Activated T-cell treated with anti-CD3 and anti-CD28 coated beads, Interleukin-2, amount 50 U/mL, for 72 hours (primary cell): ENCODE results near the gene APCDD1. TPM values are rescaled to one million over a fixed set of nuclear protein-coding genes. Genes with fewer than 3 reads are reported as not detected.
"Not testable (repeated sequence)": the region's sequence is repeated elsewhere in the genome, so short reads cannot be mapped to it uniquely, and the experiment has no call there.

ENCODE experiments used
- ATAC-seq, 2 donors: fragments of 150-1000 bp; cut with Tn5 transposase; replicated peaks in 1 of 2; 2 replicates each; pipeline ENCODE4 v1.10.0; 2021; ENCODE audit warnings: moderate library complexity in 2 of 2, mild to moderate bottlenecking in 1 of 2
- DNase-seq, 2 donors: peaks; one replicate each; pipeline ENCODE4 v3.0.0; 2021 to 2022; ENCODE audit warnings: mixed read lengths in 1 of 2
- H3K27ac Mint-ChIP-seq: one replicate; pipeline ENCODE4 v1.8.0; 2022; ENCODE audit warnings: mild to moderate bottlenecking, moderate library complexity, mixed read lengths
- H3K27me3 Mint-ChIP-seq: one replicate; pipeline ENCODE4 v1.8.0; 2022; ENCODE audit warnings: low read depth, mixed read lengths
- H3K36me3 Mint-ChIP-seq, 2 donors: one replicate each; pipeline ENCODE4 v1.8.0; 2022; ENCODE audit warnings: mixed read lengths in 2 of 2, mild to moderate bottlenecking in 1 of 2; ENCODE audit not compliant: insufficient read depth in 2 of 2
- H3K4me1 Mint-ChIP-seq: one replicate; pipeline ENCODE4 v1.8.0; 2022; ENCODE audit warnings: low read depth, mixed read lengths
- H3K4me3 Mint-ChIP-seq, 2 donors: one replicate each; pipeline ENCODE4 v1.8.0; 2022; ENCODE audit warnings: mild to moderate bottlenecking in 2 of 2, mixed read lengths in 2 of 2, moderate library complexity in 2 of 2
- H3K9me3 Mint-ChIP-seq, 2 donors: one replicate each; pipeline ENCODE4 v1.8.0; 2022; ENCODE audit warnings: mixed read lengths in 2 of 2
- total RNA-seq, 2 donors: library from RNA; stranded (reverse); gene quantifications; one replicate each; pipeline ENCODE4 v1.2.3, GENCODE V29; 2022

APCDD1 gene
- total RNA-seq, 2 donors from 2014 or later = not detected

DNA sequence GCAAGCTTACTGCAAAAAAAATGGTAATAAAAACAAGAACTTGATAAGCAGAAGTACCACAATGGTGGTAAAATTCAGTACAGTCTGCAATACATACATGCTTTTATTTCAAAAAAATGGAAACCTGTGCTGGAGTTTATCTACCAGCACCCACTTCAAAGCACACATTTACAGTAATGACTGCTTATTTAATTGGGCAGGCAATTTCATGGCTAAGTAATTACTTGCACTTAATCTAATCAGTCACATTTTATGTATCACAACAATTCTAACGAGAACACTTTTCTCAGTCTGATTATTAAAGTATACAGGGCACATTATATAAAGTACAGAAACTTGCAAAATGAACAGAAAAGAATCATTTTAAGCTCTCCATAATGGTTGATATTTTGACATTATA, 5.2 kb downstream of the APCDD1 start:
- no peaks in the 10 kb centered on the region for H3K9me3 Mint-ChIP-seq
- H3K4me3 Mint-ChIP-seq = no peak overlapping the region
- H3K4me1 Mint-ChIP-seq = peaks cover 6% of the 10 kb centered on the region
- no peak for DNase-seq
- ATAC-seq = no peak
- H3K27ac Mint-ChIP-seq = no peak overlapping the region
- H3K27me3 Mint-ChIP-seq = peaks cover 30% of the 10 kb centered on the region
- no peaks in the 10 kb centered on the region for H3K36me3 Mint-ChIP-seq

DNA sequence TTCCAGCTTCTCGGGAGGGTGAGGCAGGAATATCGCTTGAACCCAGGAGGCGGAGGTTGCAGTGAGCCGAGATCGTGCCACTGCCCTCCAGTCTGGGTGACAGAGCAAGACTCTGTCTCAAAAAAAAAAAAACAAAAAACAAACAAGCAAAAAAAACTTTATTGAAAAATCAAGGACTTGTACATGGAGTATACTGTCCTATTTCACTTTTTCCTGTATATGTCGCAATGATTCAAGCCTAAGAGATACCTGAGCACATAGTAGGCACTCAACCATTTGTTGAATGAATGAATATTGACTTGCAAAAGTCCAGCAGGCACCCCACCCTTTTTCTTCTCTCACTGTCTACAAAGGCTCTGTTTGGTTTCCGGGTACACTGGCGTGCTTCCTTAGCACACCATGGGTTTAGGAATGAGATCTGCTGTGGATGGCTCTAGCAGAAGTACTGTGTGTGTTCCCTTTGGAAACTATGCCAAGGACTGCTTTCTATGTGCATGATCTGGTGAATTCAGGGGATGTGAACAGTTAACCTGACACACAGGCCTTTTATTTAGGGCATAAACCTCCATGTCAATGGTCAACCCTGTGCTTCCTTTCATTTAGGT, 6.1 kb downstream of the APCDD1 start:
- H3K9me3 Mint-ChIP-seq = no peaks in the 10 kb centered on the region
- DNase-seq (no peak), ATAC-seq (no peak)
- H3K4me3 Mint-ChIP-seq = no peak overlapping the region
- H3K36me3 Mint-ChIP-seq = no peaks in the 10 kb centered on the region
- H3K27ac Mint-ChIP-seq = no peak overlapping the region
- H3K4me1 Mint-ChIP-seq = peaks cover 2% of the 10 kb centered on the region
- peaks cover 25% of the 10 kb centered on the region for H3K27me3 Mint-ChIP-seq

DNA sequence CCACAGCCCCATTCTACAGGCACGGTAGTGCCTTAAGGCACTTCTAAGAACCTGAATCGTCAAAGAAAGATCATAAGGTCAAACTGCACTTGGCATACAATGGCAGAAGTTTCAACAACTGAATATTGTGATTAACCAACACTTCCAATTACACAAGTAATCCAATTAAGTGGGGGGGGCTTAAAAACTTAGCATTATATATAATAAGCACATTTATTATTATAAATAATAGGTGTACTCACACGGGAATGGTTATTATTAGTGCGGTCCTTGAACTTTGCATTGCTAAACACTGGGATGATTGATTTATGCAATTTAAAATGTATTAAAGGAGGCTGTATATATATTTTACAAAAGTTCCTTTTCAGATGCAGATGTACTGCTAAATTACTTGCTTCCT, 7.6 kb downstream of the APCDD1 start:
- ATAC-seq = no peak
- Mint-ChIP-seq H3K4me3 (no peak overlapping the region), H3K36me3 (no peaks in the 10 kb centered on the region), H3K4me1 (no peaks in the 10 kb centered on the region), H3K27me3 (peaks cover 11% of the 10 kb centered on the region), H3K9me3 (no peaks in the 10 kb centered on the region), H3K27ac (no peak overlapping the region)
- no peak for DNase-seq

DNA sequence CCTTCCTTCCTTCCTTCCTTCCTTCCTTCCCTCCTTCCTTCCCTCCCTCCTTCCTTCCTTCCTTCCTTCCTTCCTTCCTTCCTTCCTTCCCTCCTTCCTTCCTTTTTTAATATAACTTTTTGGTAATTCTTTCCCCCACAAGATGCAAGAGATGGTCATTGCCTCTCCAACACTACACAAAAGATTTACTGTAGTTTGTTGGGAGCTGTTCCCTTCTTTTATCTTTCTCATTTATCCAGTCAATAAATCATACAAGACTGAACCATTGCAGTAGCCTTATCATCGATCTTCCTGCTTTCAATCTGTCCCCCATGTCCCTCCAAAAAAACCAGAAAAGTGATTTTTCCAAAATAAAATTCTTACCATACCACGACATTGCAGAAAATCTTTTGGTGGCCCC, 8.2 kb downstream of the APCDD1 start:
- no peak overlapping the region for H3K27ac Mint-ChIP-seq
- H3K36me3 Mint-ChIP-seq = no peaks in the 10 kb centered on the region
- no peaks in the 10 kb centered on the region for H3K4me1 Mint-ChIP-seq
- H3K27me3 Mint-ChIP-seq = peaks cover 5% of the 10 kb centered on the region
- H3K4me3 Mint-ChIP-seq = no peak overlapping the region
- no peaks in the 10 kb centered on the region for H3K9me3 Mint-ChIP-seq
- ATAC-seq (no peak), DNase-seq (no peak)

DNA sequence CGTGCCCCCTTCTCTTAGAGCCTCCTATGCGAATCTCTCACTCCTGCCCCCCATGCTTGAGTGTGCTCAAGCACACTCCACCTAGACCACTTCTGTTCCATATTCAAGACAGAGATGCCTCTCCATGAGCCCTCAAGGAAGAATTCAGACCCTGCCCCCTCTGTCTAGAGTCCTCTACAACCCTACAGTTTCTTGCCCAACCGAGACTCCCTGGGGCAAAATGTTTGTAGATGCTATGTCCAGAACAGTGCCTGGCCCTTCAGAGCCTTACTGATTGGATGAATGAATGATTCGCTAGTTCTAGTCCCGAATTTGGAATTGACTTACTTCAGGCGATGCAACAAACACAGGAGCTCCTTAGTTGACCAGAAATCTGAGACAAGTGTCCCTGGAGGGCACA, 8.7 kb downstream of the APCDD1 start:
- Mint-ChIP-seq H3K27ac (no peak overlapping the region), H3K9me3 (no peaks in the 10 kb centered on the region), H3K36me3 (no peaks in the 10 kb centered on the region), H3K4me1 (no peaks in the 10 kb centered on the region), H3K4me3 (no peak overlapping the region), H3K27me3 (peaks cover 5% of the 10 kb centered on the region)
- no peak for DNase-seq
- ATAC-seq = no peak

DNA sequence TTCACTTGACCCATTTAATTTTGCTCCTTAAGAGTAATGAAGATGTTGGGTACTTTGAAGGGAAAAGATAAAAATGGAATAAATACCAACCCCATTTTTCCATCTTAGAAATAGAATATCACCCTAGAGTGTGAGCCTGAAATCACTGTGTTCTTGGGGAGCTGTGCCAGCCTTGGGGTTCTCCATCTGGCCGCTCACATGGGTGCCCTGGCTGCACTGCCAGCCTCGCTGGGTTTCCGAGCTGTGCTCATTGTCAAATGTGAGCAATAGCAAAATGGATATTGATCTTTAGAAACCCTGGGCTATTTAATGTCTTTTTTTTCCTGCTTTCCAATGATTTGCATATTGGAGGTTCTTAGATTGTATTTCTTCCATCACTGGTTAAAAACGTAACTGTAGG, 9.3 kb downstream of the APCDD1 start:
- ATAC-seq = no peak

GRCh38 chr18:10464161-10464648, 9.8 kb downstream of the APCDD1 start:
- not testable (repeated sequence) for DNase-seq, H3K4me1 Mint-ChIP-seq, H3K9me3 Mint-ChIP-seq, H3K4me3 Mint-ChIP-seq, ATAC-seq, H3K36me3 Mint-ChIP-seq, H3K27ac Mint-ChIP-seq, H3K27me3 Mint-ChIP-seq

More for the DNA sequence above, 9.3 kb downstream of the APCDD1 start:
- peaks cover 10% of the 10 kb centered on the region for H3K27me3 Mint-ChIP-seq
- H3K27ac Mint-ChIP-seq = no peak overlapping the region
- H3K4me3 Mint-ChIP-seq = no peak overlapping the region
- no peaks in the 10 kb centered on the region for H3K4me1 Mint-ChIP-seq
- no peaks in the 10 kb centered on the region for H3K36me3 Mint-ChIP-seq
- no peak for DNase-seq
- no peaks in the 10 kb centered on the region for H3K9me3 Mint-ChIP-seq

DNA sequence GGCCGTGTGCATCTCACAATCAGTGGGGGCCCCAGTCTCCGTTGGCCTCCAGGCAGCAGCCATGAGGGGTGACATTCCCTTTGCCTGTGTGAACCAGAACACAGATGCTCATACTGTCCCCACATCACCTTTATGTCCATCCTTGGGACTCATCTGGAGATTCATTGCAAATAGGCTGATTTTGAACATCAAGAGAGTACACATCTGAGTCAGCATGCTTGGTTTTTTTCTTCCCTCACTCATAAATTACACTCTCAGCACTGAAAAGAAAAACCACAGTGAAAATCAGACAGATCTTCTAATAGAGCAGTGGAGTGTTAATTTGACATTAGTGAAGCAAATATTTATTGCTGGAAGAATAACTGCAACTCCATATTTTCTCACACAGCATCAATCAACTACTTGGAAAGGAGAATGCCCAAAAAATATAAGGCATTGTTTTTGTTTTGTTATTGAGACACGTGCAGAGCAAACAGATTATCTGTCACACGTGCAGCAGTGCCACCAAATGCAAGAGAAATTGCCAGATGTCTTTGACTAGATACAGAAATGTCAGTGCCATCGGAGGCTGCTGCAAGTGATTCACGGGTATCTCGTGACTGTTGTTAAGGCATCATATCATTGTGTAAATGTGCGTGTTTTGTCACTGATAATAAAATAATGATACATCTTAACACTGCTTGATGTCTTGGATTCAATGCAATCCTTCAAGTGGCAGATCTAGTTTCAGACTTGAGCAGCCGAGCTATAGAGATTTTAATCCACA, 10.9 kb downstream of the APCDD1 start:
- Mint-ChIP-seq H3K36me3 (no peaks in the 10 kb centered on the region), H3K27ac (no peak overlapping the region), H3K9me3 (no peaks in the 10 kb centered on the region), H3K27me3 (peaks cover 10% of the 10 kb centered on the region), H3K4me1 (no peaks in the 10 kb centered on the region), H3K4me3 (no peak overlapping the region)
- no peak for DNase-seq
- no peak for ATAC-seq

DNA sequence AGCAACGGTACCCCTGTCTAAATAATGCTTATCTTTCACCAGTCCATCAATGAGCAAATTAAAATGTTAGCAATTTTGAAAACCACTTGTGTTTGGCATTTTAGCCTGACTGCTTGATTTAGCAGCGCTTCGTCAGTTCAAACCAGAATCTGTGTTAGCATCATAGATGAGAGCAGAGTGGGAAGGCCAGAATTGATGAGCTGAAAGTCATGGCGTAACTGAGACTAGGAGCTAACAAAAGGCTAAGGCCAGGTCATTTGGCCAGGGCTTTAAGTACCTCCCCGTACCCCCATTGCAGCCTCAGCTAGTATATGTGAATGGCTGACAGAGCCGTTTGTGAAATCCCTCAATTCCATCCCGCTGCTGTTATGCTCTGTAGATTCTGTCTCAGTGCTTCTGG, 16.0 kb downstream of the APCDD1 start:
- Mint-ChIP-seq H3K9me3 (no peaks in the 10 kb centered on the region), H3K27ac (no peak overlapping the region), H3K4me1 (no peaks in the 10 kb centered on the region), H3K4me3 (no peak overlapping the region), H3K27me3 (peaks cover 15% of the 10 kb centered on the region), H3K36me3 (no peaks in the 10 kb centered on the region)
- DNase-seq (no peak), ATAC-seq (no peak)

DNA sequence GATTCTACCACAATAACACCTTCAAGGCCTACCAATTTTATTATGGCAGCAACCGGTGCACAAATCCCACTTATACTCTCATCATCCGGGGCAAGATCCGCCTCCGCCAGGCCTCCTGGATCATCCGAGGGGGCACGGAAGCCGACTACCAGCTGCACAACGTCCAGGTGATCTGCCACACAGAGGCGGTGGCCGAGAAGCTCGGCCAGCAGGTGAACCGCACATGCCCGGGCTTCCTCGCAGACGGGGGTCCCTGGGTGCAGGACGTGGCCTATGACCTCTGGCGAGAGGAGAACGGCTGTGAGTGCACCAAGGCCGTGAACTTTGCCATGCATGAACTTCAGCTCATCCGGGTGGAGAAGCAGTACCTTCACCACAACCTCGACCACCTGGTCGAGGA, 17.1 kb downstream of the APCDD1 start:
- no peak overlapping the region for H3K4me3 Mint-ChIP-seq
- peaks cover 26% of the 10 kb centered on the region for H3K27me3 Mint-ChIP-seq
- no peaks in the 10 kb centered on the region for H3K36me3 Mint-ChIP-seq
- H3K9me3 Mint-ChIP-seq = no peaks in the 10 kb centered on the region
- ATAC-seq = no peak
- no peak overlapping the region for H3K27ac Mint-ChIP-seq
- DNase-seq = no peak
- no peaks in the 10 kb centered on the region for H3K4me1 Mint-ChIP-seq

GRCh38 chr18:10473132-10473531, 18.7 kb downstream of the APCDD1 start:
- no peaks in the 10 kb centered on the region for H3K36me3 Mint-ChIP-seq
- H3K27me3 Mint-ChIP-seq = peaks cover 28% of the 10 kb centered on the region
- H3K27ac Mint-ChIP-seq = no peak overlapping the region
- DNase-seq = no peak
- no peak for ATAC-seq
- no peak overlapping the region for H3K4me3 Mint-ChIP-seq
- no peaks in the 10 kb centered on the region for H3K9me3 Mint-ChIP-seq
- no peaks in the 10 kb centered on the region for H3K4me1 Mint-ChIP-seq

GRCh38 chr18:10474309-10474708, 19.9 kb downstream of the APCDD1 start:
- H3K36me3 Mint-ChIP-seq = no peaks in the 10 kb centered on the region
- ATAC-seq (no peak), DNase-seq (no peak)
- H3K27me3 Mint-ChIP-seq = peaks cover 24% of the 10 kb centered on the region
- H3K9me3 Mint-ChIP-seq = no peaks in the 10 kb centered on the region
- no peak overlapping the region for H3K4me3 Mint-ChIP-seq
- H3K27ac Mint-ChIP-seq = no peak overlapping the region
- no peaks in the 10 kb centered on the region for H3K4me1 Mint-ChIP-seq

GRCh38 chr18:10475276-10475653, 20.8 kb downstream of the APCDD1 start:
- ATAC-seq (no peak), DNase-seq (no peak)
- H3K4me3 Mint-ChIP-seq = no peak overlapping the region
- no peaks in the 10 kb centered on the region for H3K4me1 Mint-ChIP-seq
- peaks cover 24% of the 10 kb centered on the region for H3K27me3 Mint-ChIP-seq
- no peaks in the 10 kb centered on the region for H3K36me3 Mint-ChIP-seq
- H3K27ac Mint-ChIP-seq = no peak overlapping the region
- H3K9me3 Mint-ChIP-seq = no peaks in the 10 kb centered on the region
